Stimulated activated CD4-positive, alpha-beta T cell treated with anti-CD3 and anti-CD28 coated beads, Interleukin-12 subunit alpha, Interleukin-12 subunit beta, amount 100 ng/mL, for 24 hours (primary cell): ENCODE results near the gene MDFIC2.
"Not testable (repeated sequence)": the region's sequence is repeated elsewhere in the genome, so short reads cannot be mapped to it uniquely, and the experiment has no call there.

ENCODE experiments used
- DNase-seq, 2 experiments: peaks; one replicate each; pipeline ENCODE4 v3.0.0-alpha.2; 2020; ENCODE audit warnings: low read depth in 2 of 2

MDFIC2 gene

GRCh38 chr3:70312336-70312735 is at the start of gene MDFIC2:
MDFIC2 (minus strand) TSS chr3:70312638; CDS start chr3:70311973, 665 bp downstream.
- DNase-seq: no peak

GRCh38 chr3:70360979-70361760 is 48.7 kb upstream of the MDFIC2 start:
- no peak for DNase-seq

DNA sequence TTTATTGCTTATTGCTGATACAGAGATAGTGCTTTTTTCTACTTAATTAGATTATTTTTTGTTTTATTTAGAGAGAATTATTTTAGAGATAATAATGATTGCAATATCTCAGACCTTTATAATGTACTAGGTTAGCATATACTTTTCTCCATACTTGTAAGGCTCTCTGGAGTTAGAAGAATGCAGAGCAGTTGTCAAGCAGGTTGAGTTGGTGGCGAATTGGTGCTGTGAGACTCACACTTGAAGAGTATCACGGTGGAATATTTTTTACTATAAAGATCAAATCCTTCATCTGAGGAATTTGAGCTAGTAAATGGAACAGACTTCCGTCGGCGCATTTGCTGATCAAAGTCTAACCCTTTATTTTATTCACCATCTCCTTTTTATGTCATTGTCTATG is 47.3 kb upstream of the MDFIC2 start:
- DNase-seq: no peak

DNA sequence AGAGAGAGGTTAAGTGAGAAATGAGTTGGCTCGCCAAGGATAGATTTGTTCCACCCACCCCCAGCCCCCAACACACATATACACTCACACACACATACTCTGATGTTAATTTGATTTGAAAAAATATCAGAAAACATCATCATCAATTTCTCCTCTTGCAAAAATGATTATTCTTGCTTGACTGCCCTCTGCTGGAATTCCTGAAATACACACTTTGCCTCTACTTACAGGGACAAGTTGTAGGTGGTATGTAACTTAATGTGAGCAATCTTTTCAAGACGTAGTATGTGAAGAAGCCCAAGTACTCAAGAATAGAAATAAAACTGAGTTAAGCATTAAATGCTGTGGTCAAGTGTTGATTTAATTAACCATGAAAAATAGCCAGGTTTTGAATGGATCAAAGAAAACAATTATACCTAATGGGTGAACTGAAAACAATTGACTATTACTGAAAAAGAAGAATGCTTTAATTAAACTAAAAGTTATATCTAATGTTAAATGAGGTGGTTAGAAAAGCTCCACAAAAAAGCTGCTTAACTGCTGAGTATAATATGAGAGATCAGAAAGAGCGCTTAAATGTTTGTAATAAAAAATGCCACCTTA is 46.6 kb upstream of the MDFIC2 start:
- no peak for DNase-seq

GRCh38 chr3:70352215-70352614 is 39.8 kb upstream of the MDFIC2 start:
- DNase-seq: no peak

DNA sequence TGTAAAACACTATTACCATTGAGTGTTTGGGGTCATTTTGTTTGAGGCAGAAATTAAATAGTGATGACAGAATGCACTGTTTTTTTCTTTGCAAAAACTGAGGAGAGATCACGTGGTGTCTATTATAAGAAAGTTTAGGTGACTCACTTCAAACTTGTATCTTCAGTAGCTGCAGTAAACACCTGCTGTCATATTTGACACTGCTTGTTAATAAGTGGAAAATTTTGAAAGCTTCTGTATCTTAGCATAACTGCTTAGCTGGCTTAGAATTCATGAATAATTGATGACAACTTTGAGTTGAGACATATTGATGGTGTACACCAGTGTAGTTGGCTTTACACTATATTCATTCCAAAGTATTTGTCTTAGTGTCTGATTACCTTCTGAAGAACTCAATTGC is 29.7 kb upstream of the MDFIC2 start:
- DNase-seq: no peak

DNA sequence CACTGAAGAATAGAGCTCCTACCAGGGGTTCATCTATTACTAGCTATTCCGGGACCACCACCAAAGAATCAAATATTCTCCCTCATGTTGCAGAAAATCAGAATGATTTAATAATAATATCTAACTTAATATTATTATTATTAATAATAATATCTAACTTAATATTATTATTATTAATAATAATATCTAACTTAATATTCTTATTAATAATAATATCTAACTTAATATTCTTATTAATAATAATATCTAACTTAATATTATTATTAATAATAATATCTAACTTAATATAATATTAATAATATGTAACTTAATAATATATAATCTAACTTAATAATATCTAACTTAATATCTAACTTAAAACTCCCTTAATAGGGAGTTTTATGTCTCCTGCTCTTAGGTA is 24.4 kb upstream of the MDFIC2 start:
- not testable (repeated sequence) for DNase-seq

DNA sequence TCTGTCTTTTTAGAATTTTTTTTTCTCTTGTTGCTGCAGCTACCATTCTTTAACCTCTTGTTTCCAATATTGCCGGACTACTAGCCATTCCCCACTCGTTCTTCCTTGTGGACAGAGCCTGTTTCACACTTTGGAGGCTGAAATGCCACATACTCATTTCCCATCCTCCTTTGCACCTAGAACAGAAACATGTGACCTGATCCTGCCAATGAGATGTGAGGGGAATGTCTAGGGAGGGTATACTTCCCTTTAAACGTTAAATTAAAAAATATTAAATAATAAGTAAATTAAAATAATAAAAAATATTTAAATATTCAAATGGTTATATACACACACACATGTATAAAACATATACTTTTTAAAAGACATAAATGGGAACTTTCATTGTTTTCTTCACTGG is 20.6 kb upstream of the MDFIC2 start:
- no peak for DNase-seq

- no peak for DNase-seq
Observed at GRCh38 chr3:70315021-70315420, 2.6 kb upstream of the MDFIC2 start.

- DNase-seq: no peak
Observed at GRCh38 chr3:70310809-70311208, 1.6 kb downstream of the MDFIC2 start.

GRCh38 chr3:70309591-70309990 is 2.8 kb downstream of the MDFIC2 start:
- no peak for DNase-seq

GRCh38 chr3:70308760-70309159 is 3.7 kb downstream of the MDFIC2 start:
- no peak for DNase-seq

- DNase-seq: no peak
Observed at GRCh38 chr3:70306736-70307135, 5.7 kb downstream of the MDFIC2 start.

DNA sequence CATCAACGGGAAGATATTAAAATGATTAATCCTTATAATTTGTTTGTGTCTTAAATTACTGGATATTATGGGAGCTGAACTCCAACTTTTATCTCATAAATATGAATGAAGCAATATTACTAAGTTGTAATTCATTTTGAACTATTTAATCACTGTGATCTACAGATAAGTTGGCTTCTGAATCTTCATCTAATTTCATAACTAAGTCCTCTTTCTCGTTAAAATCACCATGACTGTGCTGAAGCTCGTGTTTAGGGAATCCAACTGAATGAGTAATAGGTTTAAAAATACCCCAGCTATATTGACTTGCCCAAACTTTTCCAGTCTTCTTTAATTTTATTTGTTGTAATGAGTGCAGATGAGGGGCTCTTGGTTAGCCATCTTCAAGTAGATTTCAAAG is 14.1 kb downstream of the MDFIC2 start:
- DNase-seq: no peak

DNA sequence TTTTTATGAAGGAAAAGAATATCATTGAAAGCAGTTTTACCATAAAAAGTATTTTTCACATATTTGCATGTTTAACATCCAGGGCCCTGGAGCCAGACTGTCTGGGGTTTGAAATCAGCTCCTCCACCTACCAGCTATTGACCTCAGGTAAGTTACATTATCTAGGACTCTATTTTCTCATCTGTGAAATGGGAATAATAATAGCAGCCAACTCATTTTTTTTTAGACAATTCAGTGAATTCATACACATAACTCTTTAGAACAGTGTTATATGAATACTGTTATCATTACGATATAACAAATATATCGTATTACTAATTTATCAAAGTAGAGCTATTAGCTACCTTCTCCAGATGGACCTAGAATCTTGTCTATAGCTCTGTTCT is 21.3 kb downstream of the MDFIC2 start:
- DNase-seq: no peak

GRCh38 chr3:70290431-70291096 is 21.9 kb downstream of the MDFIC2 start:
- DNase-seq: not testable (repeated sequence)

- DNase-seq: no peak
Observed at GRCh38 chr3:70281663-70282062, 30.8 kb downstream of the MDFIC2 start.

- DNase-seq: no peak
Observed at GRCh38 chr3:70277304-70277703, 35.1 kb downstream of the MDFIC2 start.

- DNase-seq: no peak
Observed at GRCh38 chr3:70276901-70277300, 35.5 kb downstream of the MDFIC2 start.

GRCh38 chr3:70273492-70273891 is 38.9 kb downstream of the MDFIC2 start:
- DNase-seq: no peak

DNA sequence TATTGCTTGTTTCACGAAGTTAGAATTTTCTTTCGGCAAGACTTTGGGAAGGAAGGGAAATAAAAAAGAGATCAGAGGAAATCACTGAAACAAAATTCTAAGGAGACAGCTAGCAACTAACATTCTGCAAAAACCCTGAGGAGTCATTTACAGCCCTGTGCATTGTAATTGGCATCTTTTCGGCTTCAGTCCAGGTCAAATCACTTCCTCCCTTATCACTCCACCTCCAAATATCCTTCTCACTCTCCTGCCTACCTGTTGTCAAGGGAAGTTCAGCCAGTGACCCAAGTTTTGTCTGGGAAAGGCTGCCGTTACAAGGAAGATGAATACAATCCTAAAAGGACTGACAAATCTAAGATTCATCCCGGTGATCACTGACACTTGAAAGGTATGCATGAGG is 39.6 kb downstream of the MDFIC2 start:
- DNase-seq: no peak

GRCh38 chr3:70264122-70264780 is 48.2 kb downstream of the MDFIC2 start:
- no peak for DNase-seq

- DNase-seq: no peak
Observed at GRCh38 chr3:70261283-70261682, 51.2 kb downstream of the MDFIC2 start.
